ENCODE data around the gene ASB8. TPM values are rescaled to one million over a fixed set of nuclear protein-coding genes. Genes with fewer than 3 reads are reported as not detected.
"Not testable (repeated sequence)": the region's sequence is repeated elsewhere in the genome, so short reads cannot be mapped to it uniquely, and the experiment has no call there.

The ASB8 gene
- polyA plus RNA-seq, 2 of the 4 experiments (the other 2 are of a cell fraction) = 16.2 to 25.6 TPM

DNA sequence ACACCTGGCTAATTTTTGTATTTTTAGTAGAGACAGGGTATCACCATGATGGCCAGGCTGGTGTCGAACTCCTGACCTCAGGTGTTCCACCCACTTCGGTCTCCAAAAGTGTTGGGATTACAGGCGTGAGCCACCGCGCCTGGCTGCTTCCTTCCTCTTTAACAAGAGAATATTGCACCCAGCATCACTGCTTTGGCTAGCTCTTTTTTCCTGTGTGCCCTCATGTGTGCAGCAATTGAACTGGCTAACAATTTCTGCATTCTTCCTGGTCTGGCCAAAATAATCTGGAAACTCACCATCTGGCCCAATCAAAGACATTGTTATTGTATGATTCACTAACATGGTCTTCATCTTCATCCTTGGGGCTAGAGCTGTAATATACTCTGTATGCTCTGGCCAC, 2.7 kb upstream of the ASB8 start (continued):
- TF ChIP-seq, protein P1, sequence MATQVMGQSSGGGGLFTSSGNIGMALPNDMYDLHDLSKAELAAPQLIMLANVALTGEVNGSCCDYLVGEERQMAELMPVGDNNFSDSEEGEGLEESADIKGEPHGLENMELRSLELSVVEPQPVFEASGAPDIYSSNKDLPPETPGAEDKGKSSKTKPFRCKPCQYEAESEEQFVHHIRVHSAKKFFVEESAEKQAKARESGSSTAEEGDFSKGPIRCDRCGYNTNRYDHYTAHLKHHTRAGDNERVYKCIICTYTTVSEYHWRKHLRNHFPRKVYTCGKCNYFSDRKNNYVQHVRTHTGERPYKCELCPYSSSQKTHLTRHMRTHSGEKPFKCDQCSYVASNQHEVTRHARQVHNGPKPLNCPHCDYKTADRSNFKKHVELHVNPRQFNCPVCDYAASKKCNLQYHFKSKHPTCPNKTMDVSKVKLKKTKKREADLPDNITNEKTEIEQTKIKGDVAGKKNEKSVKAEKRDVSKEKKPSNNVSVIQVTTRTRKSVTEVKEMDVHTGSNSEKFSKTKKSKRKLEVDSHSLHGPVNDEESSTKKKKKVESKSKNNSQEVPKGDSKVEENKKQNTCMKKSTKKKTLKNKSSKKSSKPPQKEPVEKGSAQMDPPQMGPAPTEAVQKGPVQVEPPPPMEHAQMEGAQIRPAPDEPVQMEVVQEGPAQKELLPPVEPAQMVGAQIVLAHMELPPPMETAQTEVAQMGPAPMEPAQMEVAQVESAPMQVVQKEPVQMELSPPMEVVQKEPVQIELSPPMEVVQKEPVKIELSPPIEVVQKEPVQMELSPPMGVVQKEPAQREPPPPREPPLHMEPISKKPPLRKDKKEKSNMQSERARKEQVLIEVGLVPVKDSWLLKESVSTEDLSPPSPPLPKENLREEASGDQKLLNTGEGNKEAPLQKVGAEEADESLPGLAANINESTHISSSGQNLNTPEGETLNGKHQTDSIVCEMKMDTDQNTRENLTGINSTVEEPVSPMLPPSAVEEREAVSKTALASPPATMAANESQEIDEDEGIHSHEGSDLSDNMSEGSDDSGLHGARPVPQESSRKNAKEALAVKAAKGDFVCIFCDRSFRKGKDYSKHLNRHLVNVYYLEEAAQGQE (IDR thresholded peaks at IDR 0.05) = no peak
- TF ChIP-seq, protein P2, sequence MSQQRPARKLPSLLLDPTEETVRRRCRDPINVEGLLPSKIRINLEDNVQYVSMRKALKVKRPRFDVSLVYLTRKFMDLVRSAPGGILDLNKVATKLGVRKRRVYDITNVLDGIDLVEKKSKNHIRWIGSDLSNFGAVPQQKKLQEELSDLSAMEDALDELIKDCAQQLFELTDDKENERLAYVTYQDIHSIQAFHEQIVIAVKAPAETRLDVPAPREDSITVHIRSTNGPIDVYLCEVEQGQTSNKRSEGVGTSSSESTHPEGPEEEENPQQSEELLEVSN (IDR thresholded peaks at IDR 0.05; ENCODE audit: borderline replicate concordance, low read depth) = no peak
- TF ChIP-seq ESRRA (IDR thresholded peaks at IDR 0.05; ENCODE audit: borderline replicate concordance, low read length) (no peak), FOSB (CRISPR knock-in tag; IDR thresholded peaks at IDR 0.05) (no peak)

DNA sequence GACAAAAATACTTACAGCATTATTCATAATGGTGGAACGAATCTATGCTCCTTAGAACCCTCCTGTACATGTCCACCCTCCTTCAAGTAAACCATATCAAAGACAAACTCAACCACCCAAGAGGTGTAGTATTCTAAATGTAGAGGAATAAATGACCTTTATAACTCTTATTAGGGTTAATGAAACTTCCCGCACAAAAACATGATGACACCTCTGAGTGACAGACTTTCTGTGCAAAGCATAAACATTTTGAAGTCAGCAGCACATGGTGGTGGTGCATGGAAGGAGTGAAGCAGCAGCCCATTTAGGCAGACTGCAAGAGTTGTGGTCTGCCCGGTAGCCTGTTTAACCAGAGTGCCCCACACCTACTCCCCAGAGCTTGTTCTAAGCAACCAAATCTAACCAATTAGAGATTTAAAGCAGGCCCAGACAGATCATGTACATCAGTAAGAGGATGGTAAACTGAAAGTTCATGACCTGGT, 615 bp upstream of the ASB8 start:
- peaks cover 8% of the 10 kb centered on the region; the same call in 1 of the 3 replicates for H3K4me1 ChIP-seq
- no peak for ATAC-seq
- TF ChIP-seq FOSL2 (IDR thresholded peaks at IDR 0.05) (no peak), FOSL2 (CRISPR knock-in tag; IDR thresholded peaks at IDR 0.05) (peak; percentile 26; the same call in 1 of the 2 replicates), EHMT2 (IDR thresholded peaks at IDR 0.05; ENCODE audit: low read depth) (peak; percentile 61; the same call in 1 of the 2 replicates), RCOR1 (IDR thresholded peaks at IDR 0.05; ENCODE audit: low read depth, low read length) (no peak)
- no peaks in the 10 kb centered on the region for H3K9me3 ChIP-seq
- peak overlapping the region; percentile 70 to 87 for H3K27ac ChIP-seq
- 63% methylated on average over 3 of the region's 3 CpGs for WGBS (ENCODE audit: missing lambda C conversion rate)
- H3K4me3 ChIP-seq = peak overlapping the region; percentile 82
- CTCF ChIA-PET = interaction anchor here (0.6 to 2.5 kb wide), 14 partner anchors 11 to 471 kb away, joined by 3 to 11 read pairs (median 3); no protein-coding TSS in a partner anchor
- POLR2A ChIA-PET = interaction anchor here (0.6 to 3.1 kb wide), 9 partner anchors 10 to 257 kb away, joined by 3 to 24 read pairs (median 4); partner anchors contain the start of genes PFKM, SENP1 and VDR
- FAIRE-seq = no peak
- peak overlapping the region; percentile 70 for H3K4me2 ChIP-seq
- no peak for DNase-seq (ENCODE audit: low read depth in 1 of 2, low spot score in 1 of 2)

DNA sequence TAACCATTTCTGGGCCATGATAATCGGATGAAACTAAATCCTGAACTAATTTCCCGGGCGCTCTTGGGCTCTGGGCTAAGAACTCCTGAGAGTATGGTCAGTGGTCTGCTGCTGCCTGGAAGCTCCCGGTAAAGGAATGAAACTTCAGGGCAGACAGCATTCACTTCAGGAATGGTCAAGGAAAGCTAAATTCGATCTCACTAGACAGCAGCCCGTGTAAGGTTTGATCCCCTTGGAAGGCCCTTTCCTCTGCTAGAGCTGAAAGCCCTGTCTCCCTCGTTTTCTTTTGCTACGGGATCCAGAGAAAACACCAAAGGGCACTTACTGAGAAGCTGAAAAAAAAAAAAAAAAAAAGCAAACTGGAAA, 680 bp downstream of the ASB8 start:
- H3K27ac ChIP-seq = peak overlapping the region; percentile 78 to 87
- ChIA-PET CTCF (interaction anchor here (1.0 to 1.7 kb wide), 8 partner anchors 8 to 441 kb away, joined by 3 to 9 read pairs (median 3); no protein-coding TSS in a partner anchor), POLR2A (interaction anchor here (0.6 to 3.1 kb wide), 6 partner anchors 37 to 135 kb away, joined by 3 to 24 read pairs (median 7); partner anchors contain the start of genes PFKM and SENP1)
- TF ChIP-seq EHMT2 (IDR thresholded peaks at IDR 0.05; ENCODE audit: low read depth) (no peak), ESRRA (IDR thresholded peaks at IDR 0.05; ENCODE audit: borderline replicate concordance, low read length) (no peak), EHF (CRISPR knock-in tag; IDR thresholded peaks at IDR 0.05) (no peak), FOXS1 (CRISPR knock-in tag; IDR thresholded peaks at IDR 0.05) (no peak), ZSCAN20 (CRISPR knock-in tag; IDR thresholded peaks at IDR 0.05) (no peak), HOXB5 (CRISPR knock-in tag; IDR thresholded peaks at IDR 0.05) (no peak), SMC3 (IDR thresholded peaks at IDR 0.05) (no peak), POLR2A (IDR thresholded peaks at IDR 0.05; ENCODE audit: low read length) (no peak), TFCP2L1 (CRISPR knock-in tag; IDR thresholded peaks at IDR 0.05) (no peak), ZNF302 (CRISPR knock-in tag; IDR thresholded peaks at IDR 0.05) (no peak), CHD2 (IDR thresholded peaks at IDR 0.05; ENCODE audit: low read length, partially characterized antibody) (no peak), MYC (IDR thresholded peaks at IDR 0.05; ENCODE audit: borderline replicate concordance, low read length) (no peak), JUNB (IDR thresholded peaks at IDR 0.05) (no peak), HDAC2 (IDR thresholded peaks at IDR 0.05) (no peak), MAZ (IDR thresholded peaks at IDR 0.05; ENCODE audit: borderline replicate concordance, low read depth, low read length) (no peak), CBX2 (IDR thresholded peaks at IDR 0.05; ENCODE audit: borderline replicate concordance, low read depth) (no peak)
- TF ChIP-seq, protein P3, sequence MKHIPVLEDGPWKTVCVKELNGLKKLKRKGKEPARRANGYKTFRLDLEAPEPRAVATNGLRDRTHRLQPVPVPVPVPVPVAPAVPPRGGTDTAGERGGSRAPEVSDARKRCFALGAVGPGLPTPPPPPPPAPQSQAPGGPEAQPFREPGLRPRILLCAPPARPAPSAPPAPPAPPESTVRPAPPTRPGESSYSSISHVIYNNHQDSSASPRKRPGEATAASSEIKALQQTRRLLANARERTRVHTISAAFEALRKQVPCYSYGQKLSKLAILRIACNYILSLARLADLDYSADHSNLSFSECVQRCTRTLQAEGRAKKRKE (CRISPR knock-in tag; IDR thresholded peaks at IDR 0.05; ENCODE audit: low read depth) = no peak
- TF ChIP-seq, protein P2 (IDR thresholded peaks at IDR 0.05; ENCODE audit: borderline replicate concordance, low read depth) = no peak
- TF ChIP-seq, protein P4, sequence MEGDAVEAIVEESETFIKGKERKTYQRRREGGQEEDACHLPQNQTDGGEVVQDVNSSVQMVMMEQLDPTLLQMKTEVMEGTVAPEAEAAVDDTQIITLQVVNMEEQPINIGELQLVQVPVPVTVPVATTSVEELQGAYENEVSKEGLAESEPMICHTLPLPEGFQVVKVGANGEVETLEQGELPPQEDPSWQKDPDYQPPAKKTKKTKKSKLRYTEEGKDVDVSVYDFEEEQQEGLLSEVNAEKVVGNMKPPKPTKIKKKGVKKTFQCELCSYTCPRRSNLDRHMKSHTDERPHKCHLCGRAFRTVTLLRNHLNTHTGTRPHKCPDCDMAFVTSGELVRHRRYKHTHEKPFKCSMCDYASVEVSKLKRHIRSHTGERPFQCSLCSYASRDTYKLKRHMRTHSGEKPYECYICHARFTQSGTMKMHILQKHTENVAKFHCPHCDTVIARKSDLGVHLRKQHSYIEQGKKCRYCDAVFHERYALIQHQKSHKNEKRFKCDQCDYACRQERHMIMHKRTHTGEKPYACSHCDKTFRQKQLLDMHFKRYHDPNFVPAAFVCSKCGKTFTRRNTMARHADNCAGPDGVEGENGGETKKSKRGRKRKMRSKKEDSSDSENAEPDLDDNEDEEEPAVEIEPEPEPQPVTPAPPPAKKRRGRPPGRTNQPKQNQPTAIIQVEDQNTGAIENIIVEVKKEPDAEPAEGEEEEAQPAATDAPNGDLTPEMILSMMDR (IDR thresholded peaks at IDR 0.05) = no peak
- H3K4me3 ChIP-seq = peak overlapping the region; percentile 82
- FAIRE-seq = no peak
- H3K4me2 ChIP-seq = peak overlapping the region; percentile 90
- ATAC-seq = peak in 1 of 2 experiments; percentile 3; a peak in 3 of 6 replicates
- DNase-seq (ENCODE audit: low read depth in 1 of 2, low spot score in 1 of 2) = no peak
- H3K4me1 ChIP-seq = peaks cover 8% of the 10 kb centered on the region; the same call in 1 of the 3 replicates
- WGBS (ENCODE audit: missing lambda C conversion rate) = 24% methylated on average over 8 of the region's 8 CpGs
- H3K9me3 ChIP-seq = no peaks in the 10 kb centered on the region

DNA sequence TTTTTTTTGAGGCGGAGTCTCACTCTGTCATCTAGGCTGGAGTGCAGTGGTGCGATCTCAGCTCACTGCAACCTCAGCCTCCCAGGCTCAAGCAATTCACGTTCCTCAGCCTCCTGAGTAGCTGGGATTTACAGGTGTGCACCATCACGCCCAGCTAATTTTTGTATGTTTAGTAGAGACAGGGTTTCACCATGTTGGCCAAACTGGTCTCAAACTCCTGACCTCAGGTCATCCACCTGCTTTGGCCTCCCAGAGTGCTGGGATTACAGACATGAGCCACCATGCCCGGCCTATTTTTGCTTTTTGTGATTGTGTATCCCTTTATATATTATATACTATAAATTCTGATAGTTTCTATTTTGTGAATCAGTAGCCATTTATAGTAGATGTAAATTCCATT, 1.5 kb downstream of the ASB8 start:
- FAIRE-seq; H3K4me1 ChIP-seq; ATAC-seq; H3K9me3 ChIP-seq; H3K27ac ChIP-seq; H3K4me3 ChIP-seq; DNase-seq (ENCODE audit: low read depth in 1 of 2, low spot score in 1 of 2): not testable (repeated sequence)
- 95% methylated on average over 5 of the region's 5 CpGs for WGBS (ENCODE audit: missing lambda C conversion rate)
- ChIA-PET CTCF (interaction anchor here (1.0 kb wide), 1 partner anchor 14 kb away, joined by 3 read pairs; no protein-coding TSS in a partner anchor), POLR2A (interaction anchor here (3.1 kb wide), 1 partner anchor 50 kb away, joined by 24 read pairs; the partner anchor contains the start of gene SENP1)
- peak overlapping the region; percentile 90; the same call in 1 of the 3 replicates for H3K4me2 ChIP-seq

Data from A549 (cell line).